HFFc6 (cell line): ENCODE measurements around the gene AKAP14. TPM values are rescaled to one million over a fixed set of nuclear protein-coding genes. Genes with fewer than 3 reads are reported as not detected.

Experiments used
- DNase-seq: peaks from one replicate; pipeline ENCODE4 v3.0.0-alpha.2; 2018
- H3K27ac Mint-ChIP-seq: 2 replicates; pipeline ENCODE4 v1.8.0; 2020; ENCODE audit warnings: mild to moderate bottlenecking, mixed read lengths
- H3K27me3 Mint-ChIP-seq: 2 replicates; pipeline ENCODE4 v1.8.0; 2021; ENCODE audit warnings: mild to moderate bottlenecking, moderate library complexity, mixed read lengths; ENCODE audit not compliant: insufficient read depth
- H3K36me3 Mint-ChIP-seq: 2 replicates; pipeline ENCODE4 v1.8.0; 2021; ENCODE audit warnings: low read depth, mixed read lengths
- H3K4me1 Mint-ChIP-seq: 2 replicates; pipeline ENCODE4 v1.8.0; 2020; ENCODE audit warnings: low read depth, mixed read lengths
- H3K4me3 Mint-ChIP-seq: 2 replicates; pipeline ENCODE4 v1.8.0; 2020; ENCODE audit warnings: mild to moderate bottlenecking, moderate library complexity, mixed read lengths
- H3K9me3 Mint-ChIP-seq: 2 replicates; pipeline ENCODE4 v1.8.0; 2020; ENCODE audit warnings: mild to moderate bottlenecking, mixed read lengths
- CTCF ChIP-seq: fragments of 200-600 bp; sonication (generic); IDR thresholded peaks from 2 replicates; pipeline ENCODE4 v1.5.0; 2021; ENCODE audit warnings: antibody characterized with exemption, mild to moderate bottlenecking
- long read RNA-seq: library from polyadenylated mRNA; unstranded; transcript quantifications from one replicate; pipeline ENCODE4 v2.0.0, GENCODE V29; 2019
- total RNA-seq, 6 experiments: library from RNA; stranded (reverse); fragmentation: NEBNext Ultra II Directional; extraction: Animal tissue kit (Norgen Biotek cat#: 25700); gene quantifications; 2 replicates in 1 of 6; 3 replicates in 5 of 6; pipeline ENCODE4 v1.2.3, GENCODE V29; 2021

AKAP14 gene
- not detected for total RNA-seq
- long read RNA-seq = 0 reads

GRCh38 chrX:119895843-119896326 lies at the start of gene AKAP14:
Gene AKAP14, plus strand, starts transcription at chrX:119895893. Its CDS starts 7,331 bp downstream, at chrX:119903224.
- H3K36me3 Mint-ChIP-seq = no peaks in the 10 kb centered on the region
- peaks cover 7% of the 10 kb centered on the region for H3K27me3 Mint-ChIP-seq
- peak; percentile 6 for DNase-seq
- TF ChIP-seq CTCF = no peak
- no peak within 1 kb of the TSS for H3K4me3 Mint-ChIP-seq
- H3K9me3 Mint-ChIP-seq = no peaks in the 10 kb centered on the region
- no peaks in the 10 kb centered on the region for H3K4me1 Mint-ChIP-seq
- H3K27ac Mint-ChIP-seq = no peak within 1 kb of the TSS

DNA sequence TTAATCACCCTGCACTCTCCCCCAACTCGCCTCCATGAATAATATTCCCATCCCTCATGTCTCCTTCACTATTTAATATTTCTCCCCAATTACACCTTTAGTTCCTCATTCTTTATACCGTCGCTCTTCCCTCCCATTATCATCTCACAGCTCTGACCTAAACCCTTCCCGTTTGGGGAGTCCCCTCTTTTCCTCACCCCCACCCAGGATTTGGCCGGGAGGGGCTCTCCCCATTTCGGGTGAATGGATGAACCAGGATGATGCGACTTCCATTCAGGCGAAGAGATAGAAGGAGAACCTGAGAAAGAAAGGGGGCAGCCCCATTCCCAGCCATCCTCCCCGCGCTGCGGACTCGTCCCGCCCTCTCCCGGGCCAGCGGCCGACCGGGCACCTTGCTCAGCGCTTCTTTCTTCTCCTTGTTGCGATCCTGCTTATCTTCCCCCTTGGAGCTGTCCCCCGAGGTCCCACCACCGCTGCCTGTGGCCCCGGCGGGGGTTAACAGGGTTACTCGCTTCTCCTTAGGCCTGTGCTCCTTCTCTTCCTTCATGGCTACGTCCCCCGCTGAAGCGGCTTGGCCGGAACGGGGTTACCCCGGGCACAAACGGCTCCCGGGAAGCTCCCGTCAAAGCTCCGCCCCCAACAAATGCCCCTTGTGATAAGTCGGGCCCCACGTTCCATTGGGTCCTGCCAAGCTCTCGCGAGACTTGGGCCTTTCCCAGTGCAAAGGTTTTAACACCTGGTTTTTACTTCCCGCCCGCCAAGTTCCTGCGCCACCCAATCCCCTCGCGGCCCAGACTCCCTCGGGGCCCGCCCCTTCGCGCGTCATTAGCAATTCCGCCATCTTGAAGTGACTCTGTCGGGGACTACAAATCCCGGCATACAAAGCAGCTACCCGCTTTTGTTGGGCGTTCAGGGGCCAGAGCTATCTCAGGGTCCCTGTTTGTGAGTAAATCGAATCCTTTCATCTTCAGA lies 43.0 kb upstream of the AKAP14 start, which contains the start of gene UPF3B:
UPF3B (minus strand) TSS at position 582 of the 972 bp plus-strand sequence; CDS start at position 547, 35 bp downstream.
- H3K36me3 Mint-ChIP-seq = no peaks in the 10 kb centered on the region
- peak within 1 kb of the TSS; percentile 92 for H3K27ac Mint-ChIP-seq
- DNase-seq = peak; percentile 97
- peaks cover 4% of the 10 kb centered on the region; the same call in 1 of the 2 replicates for H3K27me3 Mint-ChIP-seq
- no peak for TF ChIP-seq CTCF
- no peaks in the 10 kb centered on the region for H3K9me3 Mint-ChIP-seq
- peak within 1 kb of the TSS; percentile 99 for H3K4me3 Mint-ChIP-seq
- H3K4me1 Mint-ChIP-seq = peaks cover 14% of the 10 kb centered on the region

DNA sequence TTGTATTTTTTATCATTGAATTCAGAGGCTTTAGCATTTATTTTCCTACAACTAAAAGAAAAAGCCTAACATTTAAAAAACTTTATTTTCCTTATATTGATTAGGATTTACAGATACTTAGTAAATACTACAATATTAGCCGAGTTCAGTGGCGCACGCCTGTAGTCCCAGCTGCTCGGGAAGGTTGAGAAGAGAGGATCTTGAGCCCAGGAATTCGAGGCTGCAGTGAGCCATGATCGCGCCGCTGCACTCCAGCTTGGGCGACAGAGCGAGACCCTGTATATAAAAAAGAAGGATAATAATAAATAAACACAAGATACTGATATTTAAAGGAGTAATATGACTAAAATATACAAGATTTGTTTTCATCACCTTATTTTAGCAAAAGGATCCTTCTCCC lies 42.2 kb upstream of the AKAP14 start:
- Mint-ChIP-seq H3K9me3 (no peaks in the 10 kb centered on the region), H3K27ac (peak overlapping the region; percentile 86)

GRCh38 chrX:119870626-119871131 lies 25.0 kb upstream of the AKAP14 start:
- peak overlapping the region; percentile 97 for H3K4me3 Mint-ChIP-seq
- TF ChIP-seq CTCF = no peak
- H3K4me1 Mint-ChIP-seq = peaks cover 16% of the 10 kb centered on the region
- no peaks in the 10 kb centered on the region for H3K9me3 Mint-ChIP-seq
- H3K36me3 Mint-ChIP-seq = peaks cover 5% of the 10 kb centered on the region; the same call in 1 of the 2 replicates
- peak overlapping the region; percentile 93 for H3K27ac Mint-ChIP-seq
- peak; percentile 0 for DNase-seq
- peaks cover 1% of the 10 kb centered on the region; the same call in 1 of the 2 replicates for H3K27me3 Mint-ChIP-seq

More for the DNA sequence above, 42.2 kb upstream of the AKAP14 start:
- H3K27me3 Mint-ChIP-seq = peaks cover 4% of the 10 kb centered on the region; the same call in 1 of the 2 replicates
- peaks cover 14% of the 10 kb centered on the region for H3K4me1 Mint-ChIP-seq
- no peaks in the 10 kb centered on the region for H3K36me3 Mint-ChIP-seq
- no peak for TF ChIP-seq CTCF
- DNase-seq = no peak
- peak overlapping the region; percentile 99 for H3K4me3 Mint-ChIP-seq

DNA sequence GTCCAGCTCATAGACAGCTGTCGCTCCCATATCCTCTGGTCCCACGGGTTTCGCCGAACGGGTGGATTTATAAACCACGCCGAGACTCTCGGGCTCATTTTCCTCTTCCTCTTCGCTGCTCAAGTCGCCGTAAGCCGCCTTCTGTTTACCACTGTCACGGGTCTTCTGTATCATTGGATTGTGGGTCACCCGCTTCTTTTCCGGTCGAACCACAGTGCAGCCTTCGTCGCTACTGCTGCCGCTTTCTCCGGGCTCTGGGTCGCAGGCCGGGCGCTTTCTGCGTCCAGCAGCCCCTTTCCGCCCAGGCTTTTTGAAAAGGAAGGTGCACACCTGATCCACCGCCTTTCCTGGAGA lies 24.5 kb upstream of the AKAP14 start:
- peaks cover 1% of the 10 kb centered on the region; the same call in 1 of the 2 replicates for H3K27me3 Mint-ChIP-seq
- H3K36me3 Mint-ChIP-seq = peaks cover 5% of the 10 kb centered on the region; the same call in 1 of the 2 replicates
- H3K27ac Mint-ChIP-seq = peak overlapping the region; percentile 93
- no peak for DNase-seq
- TF ChIP-seq CTCF = no peak
- peak overlapping the region; percentile 97 for H3K4me3 Mint-ChIP-seq
- H3K4me1 Mint-ChIP-seq = peaks cover 16% of the 10 kb centered on the region
- no peaks in the 10 kb centered on the region for H3K9me3 Mint-ChIP-seq
